Middle frontal gyrus (tissue), 1 donor: ENCODE data around the gene CLDN9.

Experiments used
- DNase-seq: peaks from one replicate; pipeline ENCODE4 v3.0.0-alpha.2; 2015; ENCODE audit warnings: low spot score; ENCODE audit errors: extremely low spot score

The CLDN9 gene

DNA sequence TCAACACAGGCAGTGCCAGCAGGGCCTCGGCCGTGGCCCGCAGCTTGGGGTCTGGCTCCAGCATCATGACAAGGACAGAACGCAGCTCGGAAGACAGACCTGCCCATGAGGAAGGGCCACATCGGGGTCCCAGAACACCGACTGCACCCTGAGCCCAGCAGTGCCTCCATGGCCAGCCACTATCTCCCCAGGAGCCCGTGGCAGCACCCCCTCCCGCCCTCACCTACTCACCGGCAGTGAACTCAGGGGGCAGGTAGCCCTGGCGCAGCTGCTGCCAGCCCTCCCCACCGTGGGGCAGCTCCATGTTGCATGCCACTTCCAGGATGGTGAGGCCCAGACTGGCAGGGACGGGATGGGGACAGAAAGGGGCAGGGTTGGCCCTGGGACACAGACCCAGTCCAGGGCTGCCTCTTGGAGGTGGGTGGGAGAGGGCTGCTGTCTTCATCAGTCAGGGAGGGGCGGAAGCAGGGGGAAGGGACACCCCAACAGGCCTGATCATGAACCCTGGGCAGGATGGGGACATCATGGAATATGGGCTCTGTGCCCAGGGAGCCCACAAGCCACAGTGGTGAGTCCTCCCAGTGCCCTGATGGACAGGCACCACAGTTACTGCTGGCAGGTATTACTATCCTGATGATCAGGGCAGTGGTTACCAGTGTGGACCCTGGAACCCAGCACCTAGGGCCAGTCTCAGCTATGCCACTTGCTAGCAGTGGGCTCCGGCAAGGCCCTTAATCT lies 38.2 kb upstream of the CLDN9 start:
- no peak for DNase-seq

DNA sequence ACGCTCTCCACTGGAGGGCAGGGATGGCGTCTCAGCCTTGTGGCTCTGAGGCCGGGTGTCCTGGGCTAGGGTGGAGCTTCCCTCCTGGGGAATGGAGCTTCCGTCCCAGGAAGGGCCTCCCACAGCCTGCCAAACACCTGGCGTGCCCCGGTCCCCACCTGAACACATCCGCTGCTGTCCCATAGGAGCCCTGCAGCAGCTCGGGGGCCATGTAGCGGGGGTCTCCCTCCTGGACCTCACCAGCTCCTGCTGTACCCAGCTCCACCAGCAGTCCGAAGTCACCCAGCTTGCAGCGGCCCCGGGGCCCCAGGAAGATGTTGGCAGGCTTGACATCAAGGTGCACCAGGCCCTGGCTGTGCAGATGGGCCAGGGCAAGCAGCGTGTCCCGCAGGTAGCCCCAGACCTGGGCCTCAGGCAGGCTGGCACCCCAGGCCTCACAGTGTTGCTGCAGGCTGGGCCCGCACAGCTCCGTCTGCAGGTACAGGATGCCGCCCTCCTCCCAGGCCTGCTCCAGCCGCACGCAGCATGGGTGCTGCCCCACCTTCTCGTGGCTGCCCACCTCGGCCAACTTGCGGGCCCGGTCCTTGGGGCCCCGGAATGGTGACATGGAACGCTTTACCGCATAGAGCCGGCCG lies 37.4 kb upstream of the CLDN9 start:
- no peak for DNase-seq

GRCh38 chr16:2976201-2976600 lies 36.5 kb upstream of the CLDN9 start:
- no peak for DNase-seq

DNA sequence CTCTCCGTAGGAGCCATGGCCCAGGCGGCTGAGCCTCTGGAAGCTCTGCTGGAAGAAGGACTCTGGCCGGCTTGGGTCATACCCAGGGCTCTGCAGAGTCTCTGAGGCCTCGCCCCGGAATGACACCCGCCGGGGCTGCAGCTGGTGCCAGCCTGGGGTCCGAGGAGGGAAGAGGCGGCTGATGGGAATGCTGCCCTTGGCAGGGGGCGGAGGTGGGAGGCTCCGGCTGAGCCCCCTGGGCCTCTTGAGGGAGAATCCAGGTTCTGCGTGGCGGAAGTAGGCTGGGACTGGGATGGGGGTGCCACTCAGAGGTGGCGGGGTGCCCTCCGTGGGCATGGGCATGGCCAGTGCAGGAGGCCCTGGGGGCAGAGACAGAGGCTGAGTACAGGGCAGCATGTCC lies 36.0 kb upstream of the CLDN9 start:
- no peak for DNase-seq

GRCh38 chr16:2977440-2977839 lies 35.3 kb upstream of the CLDN9 start:
- no peak for DNase-seq

DNA sequence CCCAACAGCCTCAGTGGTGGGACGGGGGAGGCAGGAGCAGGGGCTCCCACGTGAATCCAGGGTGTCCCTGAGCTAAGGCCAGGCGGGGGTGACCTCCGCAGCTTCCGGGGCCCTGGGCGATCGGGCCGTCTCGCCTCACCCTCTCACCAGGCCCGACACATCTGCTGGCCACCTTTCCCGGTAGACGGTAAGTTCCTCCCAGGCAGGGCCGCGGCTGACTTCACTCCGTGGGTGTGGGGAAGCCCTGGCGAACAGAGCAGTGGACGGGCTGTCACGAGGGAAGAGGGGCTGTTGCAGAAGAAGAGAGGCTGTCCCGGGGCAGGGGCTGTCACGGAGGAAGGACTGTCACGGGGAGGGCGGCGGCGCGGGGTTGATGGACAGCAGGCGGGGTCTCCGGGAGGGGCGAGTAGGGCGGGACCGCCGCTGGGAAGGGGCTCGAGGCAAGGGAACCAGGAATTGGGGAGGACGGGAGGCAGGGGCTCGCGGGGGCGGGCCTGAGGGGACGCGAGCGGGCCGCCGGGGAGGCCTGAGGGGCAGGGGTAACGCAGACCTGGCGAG lies 33.0 kb upstream of the CLDN9 start:
- DNase-seq, result no peak

DNA sequence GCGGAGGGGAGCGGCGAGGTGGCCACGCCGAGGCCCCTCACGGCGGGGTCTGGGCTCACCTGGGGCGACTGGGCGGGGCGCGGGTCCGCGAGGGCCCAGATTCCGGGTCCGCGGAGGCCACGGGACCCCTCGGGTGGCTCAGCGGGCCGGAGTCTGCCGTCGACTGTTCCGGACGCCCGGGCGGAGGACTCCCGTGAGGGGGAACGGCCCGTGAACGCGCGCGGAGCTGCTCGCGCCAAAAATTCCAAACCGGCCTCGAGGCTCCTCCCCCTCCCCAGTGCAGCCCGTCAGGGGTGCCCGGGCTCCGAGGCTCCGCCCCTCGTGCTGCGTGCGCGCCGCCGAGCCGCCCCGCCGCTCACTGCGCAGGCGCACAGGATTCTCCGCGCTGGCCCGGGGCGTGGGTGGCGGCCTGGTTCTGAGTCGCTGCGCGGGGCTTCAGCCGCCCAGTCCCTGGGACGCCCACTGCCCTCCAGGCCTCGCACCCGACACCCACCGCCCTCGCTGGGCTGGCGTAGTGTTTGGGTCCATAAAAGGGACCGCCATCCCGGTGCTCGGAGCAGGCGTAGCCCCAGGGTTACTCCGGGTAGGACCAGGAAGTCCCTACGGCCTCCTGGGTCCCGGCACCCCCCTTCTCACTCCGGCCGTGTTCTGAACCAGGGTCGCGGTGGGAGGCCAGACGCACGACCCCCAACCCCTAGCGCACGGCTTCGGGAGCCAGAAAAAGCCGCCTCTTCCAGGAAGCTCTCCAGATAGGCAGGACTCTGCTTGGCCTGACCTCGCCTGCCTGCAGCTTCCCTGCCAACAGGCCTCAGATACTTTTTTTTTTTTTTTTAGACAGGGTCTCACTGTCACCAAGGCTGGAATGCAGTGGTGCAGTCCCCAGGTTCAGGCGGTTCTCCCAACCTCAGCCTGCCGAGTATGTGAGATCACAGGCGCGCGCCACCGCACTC lies 32.2 kb upstream of the CLDN9 start, which contains the start of gene PKMYT1:
TSS of gene PKMYT1 (minus strand) at position 220 of the 950 bp plus-strand sequence. CDS start 789 bp downstream, outside the sequence.
- peak; percentile 81 for DNase-seq

- no peak for DNase-seq
Measured at GRCh38 chr16:2981177-2981898, 31.4 kb upstream of the CLDN9 start.

DNA sequence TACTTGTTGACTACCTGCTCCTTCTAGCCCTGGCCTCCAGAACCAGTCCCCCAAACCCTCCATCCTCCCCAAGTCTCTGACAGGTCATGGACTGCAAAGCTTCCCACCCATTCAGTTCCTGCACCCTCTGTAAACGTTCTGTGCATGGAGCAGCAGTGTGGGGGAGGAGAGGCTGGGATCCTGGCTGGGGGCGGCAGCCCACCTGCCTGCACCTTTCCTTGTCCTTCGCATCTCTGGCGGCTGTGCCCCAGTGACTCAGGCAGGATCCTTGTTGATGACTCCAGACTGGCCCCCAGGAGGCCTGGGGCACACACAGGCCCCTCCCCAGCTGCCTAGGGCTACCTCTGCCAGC lies 30.8 kb upstream of the CLDN9 start:
- no peak for DNase-seq

DNA sequence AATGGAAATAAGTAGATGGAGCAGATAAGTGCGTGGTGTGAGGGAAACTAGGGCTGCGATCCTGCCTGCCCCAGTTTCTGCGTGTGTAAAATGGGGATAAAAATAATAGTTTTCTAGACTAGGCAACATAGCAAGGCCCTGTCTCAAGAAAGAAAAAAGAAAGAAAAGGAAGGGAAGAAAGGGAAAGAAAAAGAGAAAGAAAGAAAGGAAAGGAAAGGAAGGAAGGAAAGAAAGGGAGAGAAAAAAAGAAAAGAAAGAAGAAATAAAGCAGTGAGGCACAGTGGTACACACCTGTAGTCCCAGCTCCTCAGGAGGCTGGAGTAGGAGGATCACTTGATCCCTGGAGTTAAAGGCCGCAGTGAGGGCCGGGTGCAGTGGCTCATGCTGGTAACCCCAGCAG lies 30.3 kb upstream of the CLDN9 start:
- DNase-seq, result no peak

DNA sequence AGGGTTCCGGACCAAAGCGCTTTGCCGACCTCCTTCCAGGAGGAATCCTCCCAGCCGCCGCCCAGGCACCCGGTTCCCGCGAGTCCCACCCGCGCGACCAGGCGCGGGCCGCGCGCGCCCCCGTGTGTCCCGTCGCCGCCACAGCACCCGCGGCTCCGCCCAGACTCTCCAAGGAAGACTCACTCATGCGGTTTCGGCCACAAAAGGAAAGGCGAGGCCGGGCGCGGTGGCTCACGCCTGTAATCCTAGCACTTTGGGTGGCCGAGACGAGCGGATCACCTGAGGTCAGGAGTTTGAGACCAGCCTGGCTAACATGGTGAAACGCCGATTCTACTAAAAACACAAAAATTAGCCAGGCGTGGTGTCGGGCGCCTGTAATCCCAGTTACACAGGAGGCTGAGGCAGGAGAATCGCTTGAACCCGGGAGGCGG lies 29.0 kb upstream of the CLDN9 start:
- peak; percentile 71 for DNase-seq

GRCh38 chr16:2985462-2985861 lies 27.3 kb upstream of the CLDN9 start:
- no peak for DNase-seq

DNA sequence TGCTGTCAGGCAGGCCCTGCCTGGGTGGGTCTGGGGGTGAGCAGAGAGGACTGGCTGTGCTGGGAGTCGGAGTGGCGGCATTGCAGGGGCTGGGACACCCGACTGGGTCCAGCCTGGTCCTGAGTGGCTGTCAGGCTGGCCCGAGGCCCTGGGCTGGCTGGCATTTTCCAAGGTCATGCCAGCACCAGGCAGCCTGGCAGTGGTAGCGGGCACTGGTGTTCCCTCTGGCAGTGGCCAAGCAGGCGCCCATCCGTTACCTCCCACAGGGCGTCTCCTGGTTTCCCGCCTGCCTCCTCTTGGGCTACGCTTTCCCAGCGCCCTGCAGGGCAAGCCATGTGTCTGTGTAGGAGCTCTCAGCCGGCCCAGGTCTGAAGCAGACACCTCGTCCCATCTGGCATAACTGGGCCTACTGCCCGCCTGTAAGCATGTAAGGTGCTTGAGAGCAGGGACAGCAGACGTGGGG lies 26.8 kb upstream of the CLDN9 start:
- no peak for DNase-seq

DNA sequence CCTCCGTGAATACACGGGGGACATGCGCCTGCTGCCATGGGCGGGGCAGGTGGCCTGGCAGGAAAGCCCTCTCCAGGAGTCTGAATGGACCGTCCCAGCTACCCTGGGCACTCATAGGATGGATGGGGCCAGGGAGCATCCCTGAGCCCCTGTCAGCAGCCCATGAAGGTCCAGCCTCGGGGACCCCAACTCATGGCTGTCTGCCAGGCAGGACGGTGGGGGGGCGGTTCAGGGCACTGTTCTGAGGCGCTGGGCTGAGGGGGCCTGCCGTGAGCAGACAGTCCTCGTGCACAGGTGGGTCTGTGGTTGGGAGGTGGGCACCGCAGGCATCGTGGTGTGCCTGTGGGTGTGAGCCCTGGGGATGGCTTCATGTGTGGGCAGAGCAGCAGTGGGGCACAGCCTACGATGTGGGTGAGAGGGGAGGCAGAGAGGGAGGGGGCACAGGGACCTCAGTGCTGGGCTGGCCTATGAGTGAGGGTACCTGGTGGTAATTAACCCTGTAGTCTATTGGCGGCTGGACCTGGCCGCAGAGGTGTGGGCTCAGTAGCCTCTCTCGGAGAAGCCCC lies 26.0 kb upstream of the CLDN9 start:
- no peak for DNase-seq

GRCh38 chr16:2987286-2987685 lies 25.4 kb upstream of the CLDN9 start:
- DNase-seq, result no peak

- no peak for DNase-seq
Measured at GRCh38 chr16:2987833-2988232, 24.9 kb upstream of the CLDN9 start.

- DNase-seq, result no peak
Measured at GRCh38 chr16:2988590-2989099, 24.1 kb upstream of the CLDN9 start.

- no peak for DNase-seq
Measured at GRCh38 chr16:2990891-2991290, 21.8 kb upstream of the CLDN9 start.

- DNase-seq, result no peak
Measured at GRCh38 chr16:2991566-2992261, 21.0 kb upstream of the CLDN9 start.
